ENCODE data around the gene LRRC4C. TPM values are rescaled to one million over a fixed set of nuclear protein-coding genes. Genes with fewer than 3 reads are reported as not detected.

The LRRC4C gene
- total RNA-seq, 4 donors from 2014 or later, result 0.38 to 3.5 (median 0.95) TPM; not detected in 1

- ATAC-seq (ENCODE audit: low FRiP score) (no peak), DNase-seq (ENCODE audit: low spot score) (no peak)
- TF ChIP-seq, protein P1, sequence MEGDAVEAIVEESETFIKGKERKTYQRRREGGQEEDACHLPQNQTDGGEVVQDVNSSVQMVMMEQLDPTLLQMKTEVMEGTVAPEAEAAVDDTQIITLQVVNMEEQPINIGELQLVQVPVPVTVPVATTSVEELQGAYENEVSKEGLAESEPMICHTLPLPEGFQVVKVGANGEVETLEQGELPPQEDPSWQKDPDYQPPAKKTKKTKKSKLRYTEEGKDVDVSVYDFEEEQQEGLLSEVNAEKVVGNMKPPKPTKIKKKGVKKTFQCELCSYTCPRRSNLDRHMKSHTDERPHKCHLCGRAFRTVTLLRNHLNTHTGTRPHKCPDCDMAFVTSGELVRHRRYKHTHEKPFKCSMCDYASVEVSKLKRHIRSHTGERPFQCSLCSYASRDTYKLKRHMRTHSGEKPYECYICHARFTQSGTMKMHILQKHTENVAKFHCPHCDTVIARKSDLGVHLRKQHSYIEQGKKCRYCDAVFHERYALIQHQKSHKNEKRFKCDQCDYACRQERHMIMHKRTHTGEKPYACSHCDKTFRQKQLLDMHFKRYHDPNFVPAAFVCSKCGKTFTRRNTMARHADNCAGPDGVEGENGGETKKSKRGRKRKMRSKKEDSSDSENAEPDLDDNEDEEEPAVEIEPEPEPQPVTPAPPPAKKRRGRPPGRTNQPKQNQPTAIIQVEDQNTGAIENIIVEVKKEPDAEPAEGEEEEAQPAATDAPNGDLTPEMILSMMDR (IDR thresholded peaks at IDR 0.05), result no peak
These were observed 1341.4 kb downstream of the LRRC4C start for GRCh38 chr11:40118026-40118425.

DNA sequence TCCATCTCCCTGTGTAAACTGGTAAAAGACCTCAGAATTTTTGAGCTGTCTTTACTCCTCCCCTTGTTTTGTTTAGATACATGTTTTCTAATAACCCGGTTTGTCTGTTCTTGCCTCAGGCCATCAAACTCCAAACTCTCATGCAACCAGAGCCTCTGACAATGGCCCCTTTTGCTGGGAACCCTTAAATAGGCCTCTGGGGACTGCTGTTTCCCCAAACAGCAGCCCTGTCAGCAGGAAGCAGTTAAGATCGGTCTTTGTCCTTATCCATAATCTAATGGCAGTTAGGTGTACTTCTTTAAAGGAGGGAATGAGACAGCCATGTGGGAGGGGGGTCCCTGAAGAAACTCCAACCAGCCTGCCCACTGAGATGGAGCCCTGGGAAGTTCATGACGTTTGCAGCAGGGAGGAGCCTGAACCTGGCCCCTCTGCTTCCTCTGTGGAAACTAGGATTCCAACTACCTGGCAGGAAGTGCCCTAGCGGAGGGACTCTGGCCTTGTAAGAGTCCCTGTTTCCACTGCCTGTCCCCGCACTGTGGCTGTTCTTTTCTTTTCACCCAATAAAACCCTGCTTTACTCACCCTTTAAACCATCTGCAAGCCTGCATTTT, 1354.4 kb downstream of the LRRC4C start:
- no peak for ATAC-seq (ENCODE audit: low FRiP score)
- TF ChIP-seq, protein P1 (IDR thresholded peaks at IDR 0.05), result no peak
- DNase-seq (ENCODE audit: low spot score), result no peak

DNA sequence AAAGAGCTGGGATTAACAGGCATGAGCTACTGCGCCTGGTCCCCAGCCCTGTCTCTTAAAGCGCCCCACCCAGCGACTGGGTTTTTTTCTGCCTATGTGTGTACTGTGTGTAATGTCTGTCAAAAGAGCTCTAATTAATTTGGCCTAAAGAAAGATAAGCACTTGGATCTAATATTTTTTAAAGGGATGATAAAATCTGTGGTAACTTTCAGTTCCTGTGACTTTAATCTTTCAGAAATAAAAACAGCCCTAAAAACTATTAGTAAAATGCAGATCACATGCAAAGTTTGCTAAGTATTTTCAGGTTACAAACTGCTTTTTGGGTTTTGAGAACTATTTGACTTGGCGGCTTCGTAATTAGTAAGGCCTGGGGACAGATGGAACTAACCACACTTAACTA, 1358.7 kb downstream of the LRRC4C start:
- DNase-seq (ENCODE audit: low spot score) (no peak), ATAC-seq (ENCODE audit: low FRiP score) (no peak)
- TF ChIP-seq, protein P1 (IDR thresholded peaks at IDR 0.05), result no peak

GRCh38 chr11:40100162-40100553, 1359.3 kb downstream of the LRRC4C start:
- ATAC-seq (ENCODE audit: low FRiP score), result no peak
- no peak for DNase-seq (ENCODE audit: low spot score)
- TF ChIP-seq, protein P1 (IDR thresholded peaks at IDR 0.05), result no peak

DNA sequence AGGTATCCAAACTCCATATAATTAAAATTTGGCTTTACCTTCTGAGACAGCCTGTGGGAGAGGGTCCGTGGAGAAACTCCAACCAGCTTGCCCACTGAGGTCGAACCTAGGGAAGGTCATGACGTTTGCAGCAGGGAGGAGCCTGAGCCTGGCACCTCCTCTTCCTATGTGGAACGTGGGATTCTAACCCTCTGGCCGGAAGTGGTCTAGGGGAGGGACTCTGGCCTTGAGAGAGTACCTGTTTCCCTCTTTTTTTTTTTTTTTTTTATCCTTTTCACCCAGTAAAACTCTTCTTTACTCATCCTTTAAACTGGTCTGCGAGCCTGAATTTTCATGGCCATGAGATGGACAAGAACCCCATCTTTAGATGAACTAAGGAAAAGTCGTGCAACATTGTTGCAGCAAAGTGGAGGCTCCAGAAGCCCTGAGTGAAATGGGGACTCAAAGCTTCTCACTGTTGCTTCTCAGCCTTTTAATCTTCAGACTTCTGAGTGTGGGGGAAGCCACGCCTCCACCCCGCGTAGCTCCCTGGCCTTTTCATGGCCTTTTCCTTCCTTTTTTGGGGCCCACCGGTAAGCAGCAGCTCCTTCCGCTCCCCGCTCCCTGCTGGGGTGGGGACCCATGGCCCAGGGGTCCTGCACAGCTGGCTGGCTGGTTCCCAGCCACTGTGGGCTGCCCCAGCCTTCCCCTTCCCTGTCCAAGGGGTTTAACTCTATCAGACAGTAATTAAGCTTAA, 1359.9 kb downstream of the LRRC4C start:
- ATAC-seq (ENCODE audit: low FRiP score) (no peak), DNase-seq (ENCODE audit: low spot score) (no peak)
- TF ChIP-seq, protein P1 (IDR thresholded peaks at IDR 0.05), result no peak

- ATAC-seq (ENCODE audit: low FRiP score), result no peak
- TF ChIP-seq, protein P1 (IDR thresholded peaks at IDR 0.05), result no peak
These were observed 1364.0 kb downstream of the LRRC4C start for GRCh38 chr11:40095446-40095845.

DNA sequence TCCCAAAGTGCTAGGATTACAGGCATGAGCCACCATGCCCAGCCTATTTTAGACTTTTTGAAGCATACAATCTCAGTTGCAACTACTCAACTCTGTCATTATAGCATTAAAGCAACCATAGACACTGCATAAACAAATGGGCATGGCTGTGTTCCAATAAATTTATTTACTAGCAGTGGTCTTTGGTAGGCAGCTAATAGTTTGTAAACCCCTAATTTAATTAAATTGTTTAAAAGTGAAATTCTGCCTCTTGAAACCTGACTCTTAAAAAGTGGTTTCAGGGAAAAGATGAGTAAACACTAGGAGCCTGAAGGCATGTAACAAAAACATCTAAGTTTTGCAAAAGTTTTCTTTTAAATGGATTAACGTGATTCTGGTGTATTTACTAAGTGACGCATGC, 1364.5 kb downstream of the LRRC4C start:
- DNase-seq (ENCODE audit: low spot score) (no peak), ATAC-seq (ENCODE audit: low FRiP score) (no peak)
- TF ChIP-seq, protein P1 (IDR thresholded peaks at IDR 0.05), result no peak

More at GRCh38 chr11:40095446-40095845, 1364.0 kb downstream of the LRRC4C start:
- no peak for DNase-seq (ENCODE audit: low spot score)

Measured in omental fat pad (tissue), 4 donors.